ENCODE measurements around the gene MAPRE3.

GRCh38 chr2:26933431-26934334 is 36.8 kb upstream of the MAPRE3 start:
- no peak for TF ChIP-seq CTCF (IDR thresholded peaks at IDR 0.05)
- TF ChIP-seq POLR2A (IDR thresholded peaks at IDR 0.05): no peak

Data from Peyer's patch (tissue), 4 donors.